Ishikawa (cell line): ENCODE measurements around the gene ARPC5.

Experiments
- CEBPB ChIP-seq: IDR thresholded peaks from 2 replicates; pipeline ENCODE4 v1.6.1; 2012
- CREB1 ChIP-seq: IDR thresholded peaks from 2 replicates; pipeline ENCODE4 v1.6.1; 2012; ENCODE audit warnings: low read depth
- EGR1 ChIP-seq: IDR thresholded peaks from 2 replicates; pipeline ENCODE4 v1.6.1; 2012
- EP300 ChIP-seq: IDR thresholded peaks from 2 replicates; pipeline ENCODE4 v1.6.1; 2012; ENCODE audit warnings: borderline replicate concordance
- FOXM1 ChIP-seq: IDR thresholded peaks from 2 replicates; pipeline ENCODE4 v1.6.1; 2012; ENCODE audit warnings: low read depth, borderline replicate concordance
- NFIC ChIP-seq: IDR thresholded peaks from 2 replicates; pipeline ENCODE4 v1.6.1; 2012
- RAD21 ChIP-seq: IDR thresholded peaks from 2 replicates; pipeline ENCODE4 v1.6.1; 2012; ENCODE audit warnings: low read depth
- TAF1 ChIP-seq: IDR thresholded peaks from 2 replicates; pipeline ENCODE4 v1.6.1; 2012; ENCODE audit warnings: low read depth, mild to moderate bottlenecking
- TCF12 ChIP-seq: IDR thresholded peaks from 2 replicates; pipeline ENCODE4 v1.6.1; 2012; ENCODE audit warnings: low read depth
- TEAD4 ChIP-seq: IDR thresholded peaks from 2 replicates; pipeline ENCODE4 v1.6.1; 2012
- YY1 ChIP-seq: IDR thresholded peaks from 2 replicates; pipeline ENCODE4 v1.6.1; 2012; ENCODE audit warnings: low read depth
- ZBTB7A ChIP-seq: IDR thresholded peaks from 2 replicates; pipeline ENCODE4 v1.6.1; 2012; ENCODE audit warnings: low read depth
- TF ChIP-seq, protein P1 (sequence below): IDR thresholded peaks from 2 replicates; pipeline ENCODE4 v1.6.1; 2012
- TF ChIP-seq, protein P2 (sequence below): IDR thresholded peaks from 2 replicates; pipeline ENCODE4 v1.6.1; 2012
- TF ChIP-seq, protein P3 (sequence below): IDR thresholded peaks from 2 replicates; pipeline ENCODE4 v1.6.1; 2012; ENCODE audit warnings: low read depth, mild to moderate bottlenecking

The ARPC5 gene

DNA sequence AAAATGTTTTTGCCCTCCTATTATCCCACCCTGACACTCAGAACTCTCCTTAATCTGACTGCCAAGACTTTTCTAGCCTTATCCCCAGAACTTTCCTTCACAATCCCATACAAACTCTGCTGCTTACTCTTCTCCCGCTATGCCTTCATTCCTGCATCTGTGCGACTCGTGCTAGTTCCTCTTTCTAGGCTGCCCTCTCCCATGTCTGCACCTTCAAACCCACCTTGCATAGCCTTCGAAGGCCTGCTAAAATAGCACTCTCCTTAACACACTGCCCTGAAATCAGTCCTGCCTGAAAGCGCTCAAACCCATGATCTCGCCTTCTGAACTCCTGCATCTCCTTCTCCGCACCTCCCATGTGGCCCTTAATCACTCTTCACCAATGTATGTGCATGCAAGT is 42.9 kb downstream of the ARPC5 start:
- TF ChIP-seq CREB1 (no peak), EP300 (no peak), NFIC (no peak), TCF12 (no peak), TAF1 (no peak), CEBPB (no peak)
- TF ChIP-seq, protein P1, sequence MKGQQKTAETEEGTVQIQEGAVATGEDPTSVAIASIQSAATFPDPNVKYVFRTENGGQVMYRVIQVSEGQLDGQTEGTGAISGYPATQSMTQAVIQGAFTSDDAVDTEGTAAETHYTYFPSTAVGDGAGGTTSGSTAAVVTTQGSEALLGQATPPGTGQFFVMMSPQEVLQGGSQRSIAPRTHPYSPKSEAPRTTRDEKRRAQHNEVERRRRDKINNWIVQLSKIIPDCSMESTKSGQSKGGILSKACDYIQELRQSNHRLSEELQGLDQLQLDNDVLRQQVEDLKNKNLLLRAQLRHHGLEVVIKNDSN = no peak
- TF ChIP-seq, protein P2, sequence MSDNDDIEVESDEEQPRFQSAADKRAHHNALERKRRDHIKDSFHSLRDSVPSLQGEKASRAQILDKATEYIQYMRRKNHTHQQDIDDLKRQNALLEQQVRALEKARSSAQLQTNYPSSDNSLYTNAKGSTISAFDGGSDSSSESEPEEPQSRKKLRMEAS = no peak

DNA sequence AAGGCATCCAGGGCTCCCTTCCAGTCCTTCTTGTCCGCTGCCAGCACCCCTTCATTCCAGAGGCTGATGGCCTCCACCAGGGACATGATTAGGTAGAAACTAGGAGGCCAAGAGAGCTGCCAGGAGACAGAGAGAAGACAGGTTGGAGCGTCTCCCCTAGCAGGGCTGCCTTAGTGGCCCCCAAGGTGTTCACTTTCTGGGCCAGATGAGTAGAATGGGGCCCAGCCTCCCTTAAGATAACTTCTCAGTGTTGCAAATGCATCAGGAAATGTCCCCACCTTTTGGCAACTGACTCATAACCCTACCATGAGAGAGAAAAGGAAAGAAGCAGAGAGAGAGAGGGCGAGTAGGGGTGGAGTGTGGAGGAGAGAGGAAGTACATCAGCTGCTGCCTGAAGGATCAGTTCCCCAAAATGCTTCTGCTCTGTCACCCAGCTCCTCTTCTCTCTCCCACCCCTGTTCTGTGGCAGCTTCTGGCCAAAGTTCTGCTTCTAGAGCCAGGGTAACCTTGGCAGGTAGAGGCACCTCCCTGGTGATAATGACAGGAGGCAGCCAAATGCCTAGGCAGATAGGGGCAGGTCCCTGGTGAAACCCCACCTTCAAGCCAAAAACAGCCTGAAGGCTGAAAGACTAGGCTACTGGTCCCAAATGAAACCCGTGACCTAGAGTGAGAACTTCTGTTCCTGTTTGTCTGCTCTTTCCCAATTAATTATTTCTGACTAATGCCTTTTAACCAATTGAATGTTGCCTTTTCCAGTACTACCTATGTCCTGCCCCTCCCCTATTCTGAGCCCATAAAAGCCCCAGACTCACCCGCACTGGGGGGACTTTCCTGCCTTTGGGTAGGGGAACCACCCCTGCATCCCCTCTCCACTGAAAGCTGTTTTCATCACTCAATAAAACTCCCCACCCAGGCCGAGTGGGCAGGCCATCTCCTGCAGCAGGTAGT is 45.1 kb downstream of the ARPC5 start, which contains the start of gene NCF2:
Gene NCF2 (minus strand): TSS at position 216 of the 948 bp plus-strand sequence. CDS start 130 bp downstream, at position 86.
- TF ChIP-seq, protein P1 = no peak
- TF ChIP-seq EGR1 (no peak), RAD21 (no peak), TAF1 (no peak), CEBPB (no peak), NFIC (no peak), YY1 (no peak)

DNA sequence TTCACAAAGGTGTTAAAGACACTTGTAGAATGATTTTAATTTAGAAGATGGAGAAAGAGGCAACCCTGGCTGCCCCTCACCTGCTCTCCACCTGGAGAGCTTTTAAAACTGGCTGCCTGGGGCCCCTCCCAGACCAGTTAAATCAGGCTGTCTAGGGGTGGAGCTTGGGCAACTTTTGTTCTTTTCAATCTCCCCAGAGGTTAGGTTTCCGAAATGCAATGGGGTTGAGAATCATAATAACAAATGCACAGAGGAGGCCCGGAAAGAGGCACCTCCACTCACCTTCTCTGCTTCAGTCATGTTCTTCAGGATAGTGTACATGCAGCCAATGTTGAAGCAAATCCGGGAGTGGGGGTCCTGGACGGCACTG is 45.7 kb downstream of the ARPC5 start:
- TF ChIP-seq EGR1 = no peak
- no peak for TF ChIP-seq EP300
- TF ChIP-seq NFIC = no peak
- TF ChIP-seq RAD21 = no peak
- no peak for TF ChIP-seq FOXM1
- no peak for TF ChIP-seq TEAD4
- TF ChIP-seq TAF1 = no peak
- no peak for TF ChIP-seq TCF12
- TF ChIP-seq YY1 = no peak
- TF ChIP-seq ZBTB7A = no peak
- no peak for TF ChIP-seq CEBPB
- TF ChIP-seq, protein P2 = no peak

DNA sequence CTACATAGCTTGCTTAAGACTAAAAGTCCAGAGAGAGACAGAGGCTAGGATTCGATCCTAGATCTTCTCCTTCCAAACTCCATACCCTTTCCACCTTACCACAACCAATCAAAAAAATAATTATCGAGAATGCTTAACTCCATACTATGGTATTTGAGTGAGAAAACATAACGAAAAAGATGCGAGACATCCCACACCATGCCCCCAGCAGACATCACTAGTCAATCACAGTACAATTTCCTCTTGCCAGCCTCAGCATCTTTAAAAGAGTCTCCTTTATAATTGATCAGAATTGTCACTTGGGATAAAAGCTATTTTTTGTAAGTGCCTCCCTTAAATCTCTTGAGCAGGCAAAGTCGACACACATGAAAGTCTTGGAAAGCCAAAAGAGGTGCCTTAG is 46.2 kb downstream of the ARPC5 start:
- TF ChIP-seq YY1 (no peak), TEAD4 (no peak), RAD21 (no peak), TAF1 (no peak), NFIC (no peak), EGR1 (no peak), CEBPB (no peak), TCF12 (no peak)

DNA sequence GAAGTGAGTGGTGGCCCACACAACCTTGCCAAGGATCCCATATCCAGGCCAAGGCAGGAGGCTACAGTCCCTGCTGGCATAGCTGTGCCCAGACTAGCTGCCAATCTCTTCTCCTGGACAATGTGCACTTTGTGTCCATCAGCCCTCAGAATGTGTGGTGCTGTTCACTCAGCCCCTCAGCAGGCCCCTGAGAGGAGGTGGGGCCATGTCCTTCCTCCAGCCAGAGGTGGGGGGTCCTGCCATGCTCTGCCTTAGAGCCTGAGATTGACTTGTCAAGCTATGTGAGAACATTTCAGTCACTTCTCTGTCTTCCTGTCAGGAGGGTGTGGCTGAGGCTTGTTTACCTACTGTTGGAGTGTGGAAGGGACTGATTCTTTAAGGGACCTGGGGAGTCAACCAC is 46.8 kb downstream of the ARPC5 start:
- no peak for TF ChIP-seq EP300
- TF ChIP-seq CEBPB = no peak
- no peak for TF ChIP-seq NFIC
- no peak for TF ChIP-seq TCF12
- no peak for TF ChIP-seq CREB1
- TF ChIP-seq, protein P2 = no peak
- TF ChIP-seq YY1 = no peak
- TF ChIP-seq FOXM1 = no peak
- no peak for TF ChIP-seq TAF1
- TF ChIP-seq TEAD4 = no peak
- no peak for TF ChIP-seq RAD21
- TF ChIP-seq EGR1 = no peak
- TF ChIP-seq, protein P1 = no peak
- no peak for TF ChIP-seq ZBTB7A
- TF ChIP-seq, protein P3, sequence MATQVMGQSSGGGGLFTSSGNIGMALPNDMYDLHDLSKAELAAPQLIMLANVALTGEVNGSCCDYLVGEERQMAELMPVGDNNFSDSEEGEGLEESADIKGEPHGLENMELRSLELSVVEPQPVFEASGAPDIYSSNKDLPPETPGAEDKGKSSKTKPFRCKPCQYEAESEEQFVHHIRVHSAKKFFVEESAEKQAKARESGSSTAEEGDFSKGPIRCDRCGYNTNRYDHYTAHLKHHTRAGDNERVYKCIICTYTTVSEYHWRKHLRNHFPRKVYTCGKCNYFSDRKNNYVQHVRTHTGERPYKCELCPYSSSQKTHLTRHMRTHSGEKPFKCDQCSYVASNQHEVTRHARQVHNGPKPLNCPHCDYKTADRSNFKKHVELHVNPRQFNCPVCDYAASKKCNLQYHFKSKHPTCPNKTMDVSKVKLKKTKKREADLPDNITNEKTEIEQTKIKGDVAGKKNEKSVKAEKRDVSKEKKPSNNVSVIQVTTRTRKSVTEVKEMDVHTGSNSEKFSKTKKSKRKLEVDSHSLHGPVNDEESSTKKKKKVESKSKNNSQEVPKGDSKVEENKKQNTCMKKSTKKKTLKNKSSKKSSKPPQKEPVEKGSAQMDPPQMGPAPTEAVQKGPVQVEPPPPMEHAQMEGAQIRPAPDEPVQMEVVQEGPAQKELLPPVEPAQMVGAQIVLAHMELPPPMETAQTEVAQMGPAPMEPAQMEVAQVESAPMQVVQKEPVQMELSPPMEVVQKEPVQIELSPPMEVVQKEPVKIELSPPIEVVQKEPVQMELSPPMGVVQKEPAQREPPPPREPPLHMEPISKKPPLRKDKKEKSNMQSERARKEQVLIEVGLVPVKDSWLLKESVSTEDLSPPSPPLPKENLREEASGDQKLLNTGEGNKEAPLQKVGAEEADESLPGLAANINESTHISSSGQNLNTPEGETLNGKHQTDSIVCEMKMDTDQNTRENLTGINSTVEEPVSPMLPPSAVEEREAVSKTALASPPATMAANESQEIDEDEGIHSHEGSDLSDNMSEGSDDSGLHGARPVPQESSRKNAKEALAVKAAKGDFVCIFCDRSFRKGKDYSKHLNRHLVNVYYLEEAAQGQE = no peak

DNA sequence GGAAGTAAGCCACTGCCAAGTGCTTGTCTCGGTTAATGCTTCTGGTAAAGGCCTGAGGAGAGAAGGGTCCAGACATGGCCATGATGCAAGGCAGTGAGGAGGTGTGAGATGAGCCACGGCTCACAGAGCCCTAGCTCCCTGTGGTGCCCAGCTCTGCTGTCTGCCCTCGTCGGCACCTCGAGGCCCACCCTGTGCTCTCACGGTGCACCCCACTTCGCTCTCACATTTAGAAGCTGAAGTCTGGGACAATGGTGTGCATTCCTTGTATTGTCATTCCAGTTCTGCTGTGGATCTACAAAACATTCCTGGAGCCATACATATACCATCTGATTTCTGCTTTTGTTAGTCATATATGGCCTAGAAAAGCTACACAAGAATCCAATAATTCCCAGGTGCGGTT is 48.7 kb downstream of the ARPC5 start:
- TF ChIP-seq, protein P2 = no peak
- TF ChIP-seq, protein P3 = no peak
- TF ChIP-seq CREB1 (no peak), CEBPB (no peak), RAD21 (no peak), EGR1 (no peak), YY1 (no peak), FOXM1 (no peak), TCF12 (no peak), TAF1 (no peak), ZBTB7A (no peak), NFIC (no peak), EP300 (no peak), TEAD4 (no peak)
- TF ChIP-seq, protein P1 = no peak
